Testis (tissue), 2 donors: Measurements from ENCODE around the gene POU6F2.

Source experiments
- CTCF ChIP-seq, 3 experiments: fragments of 450-650 bp in 2 of 3; fragments of 200-600 bp in 1 of 3; sonication (generic) in 1 of 3; IDR thresholded peaks; one replicate each; pipeline ENCODE4 v1.5.1; 2016 to 2019; ENCODE audit warnings: antibody characterized with exemption in 3 of 3, mild to moderate bottlenecking in 2 of 3, moderate library complexity in 1 of 3
- POLR2A ChIP-seq: fragments of 450-650 bp; IDR thresholded peaks from one replicate; pipeline ENCODE4 v1.6.1; 2017; ENCODE audit warnings: antibody characterized with exemption, mild to moderate bottlenecking, moderate library complexity

- TF ChIP-seq POLR2A (no peak), CTCF (IDR thresholded peaks at IDR 0.05) (no peak)
Measured at GRCh38 chr7:39356172-39356925, 378.6 kb downstream of the POU6F2 start.
